ENCODE results near the gene MAP3K3. TPM values are rescaled to one million over a fixed set of nuclear protein-coding genes. Genes with fewer than 3 reads are reported as not detected.

Gene MAP3K3
- total and polyA plus RNA-seq, 10 of the 15 experiments (the other 5 are each of a cell fraction or from before 2014, with no cell fraction given): 1.6 to 24.1 (median 15.0) TPM

- TF ChIP-seq KLF5 (IDR thresholded peaks at IDR 0.05; ENCODE audit: partially characterized antibody): peak; percentile 66
- peak; percentile 92 for TF ChIP-seq IKZF1 (conservative IDR thresholded peaks at IDR 0.05)
- peak; percentile 87 for TF ChIP-seq SMAD5 (IDR thresholded peaks at IDR 0.05; ENCODE audit: low read depth)
- peak; percentile 80; the same call in 1 of the 2 replicates for TF ChIP-seq POLR2AphosphoS2 (IDR thresholded peaks at IDR 0.05; ENCODE audit: low read depth, low read length)
- TF ChIP-seq MXI1 (IDR thresholded peaks at IDR 0.05; ENCODE audit: low read depth, low read length): peak; percentile 26; the same call in 1 of the 2 replicates
- TF ChIP-seq POU2F2 (IDR thresholded peaks at IDR 0.05; ENCODE audit: borderline replicate concordance, low read depth, low read length): no peak; the same call in 2 of the 3 replicates
- peak; percentile 23 for TF ChIP-seq SMAD1 (IDR thresholded peaks at IDR 0.05; ENCODE audit: low read depth, partially characterized antibody)
- TF ChIP-seq NKRF (conservative IDR thresholded peaks at IDR 0.05): peak; percentile 56; the same call in 1 of the 2 replicates
- peak; percentile 100 for TF ChIP-seq HDGF (IDR thresholded peaks at IDR 0.05)
- no peak for TF ChIP-seq IRF4 (IDR thresholded peaks at IDR 0.05; ENCODE audit: low read depth, low read length)
- 0 out of 2 replicates have a peak, but pooled peaks have one; percentile 28 for TF ChIP-seq NBN (IDR thresholded peaks at IDR 0.05)
- no peak for TF ChIP-seq CBX3 (IDR thresholded peaks at IDR 0.05; ENCODE audit: borderline replicate concordance, low read depth)
- TF ChIP-seq ZNF207 (IDR thresholded peaks at IDR 0.05; ENCODE audit: borderline replicate concordance): peak; percentile 87
- no peak for TF ChIP-seq MYB (IDR thresholded peaks at IDR 0.05; ENCODE audit: borderline replicate concordance, low read depth, low read length)
- TF ChIP-seq SIN3A (IDR thresholded peaks at IDR 0.05; ENCODE audit: low read depth, low read length): peak; percentile 32; the same call in 1 of the 2 replicates
- peak in 1 of 2 experiments; percentile 57; a peak in 2 of 4 replicates for TF ChIP-seq BHLHE40 (IDR thresholded peaks at IDR 0.05; ENCODE audit: borderline replicate concordance in 1 of 2, low read depth in 2 of 2, low read length in 1 of 2)
- no peak for TF ChIP-seq BCL3 (IDR thresholded peaks at IDR 0.05; ENCODE audit: borderline replicate concordance, insufficient read depth, low read depth, low read length, poor library complexity, severe bottlenecking)
- TF ChIP-seq SIX5 (IDR thresholded peaks at IDR 0.05; ENCODE audit: low read depth, low read length, severe bottlenecking): peak; percentile 2
- peak; percentile 20; the same call in 1 of the 2 replicates for TF ChIP-seq HCFC1 (IDR thresholded peaks at IDR 0.05; ENCODE audit: low read length)
- TF ChIP-seq POLR2A (IDR thresholded peaks at IDR 0.05; ENCODE audit: low read depth, low read length): peak; percentile 92
- TF ChIP-seq PKNOX1 (IDR thresholded peaks at IDR 0.05): peak; percentile 100
- TF ChIP-seq NR2C2 (IDR thresholded peaks at IDR 0.05; ENCODE audit: borderline replicate concordance, control insufficient read depth, insufficient read length, low read depth): no peak
- peak; percentile 89 for TF ChIP-seq LARP7 (IDR thresholded peaks at IDR 0.05)
- TF ChIP-seq EED (IDR thresholded peaks at IDR 0.05; ENCODE audit: low read depth): peak; percentile 90
- TF ChIP-seq NFYB (IDR thresholded peaks at IDR 0.05; ENCODE audit: insufficient read depth, low read depth, low read length): peak; percentile 91
These were observed at the start of gene MAP3K3 (continued) for GRCh38 chr17:63621684-63622573.

Data from GM12878 (cell line).